HCT116 (cell line): ENCODE results near the gene BSN. TPM values are rescaled to one million over a fixed set of nuclear protein-coding genes. Genes with fewer than 3 reads are reported as not detected.

ENCODE experiments used
- ATAC-seq: fragments of 200-7000 bp; cut with Tn5 transposase; 2 replicates; pipeline ENCODE4 v1.9.1; 2020; ENCODE audit warnings: mild to moderate bottlenecking, moderate library complexity
- BruUV-seq: library from RNA; stranded (reverse); fragments of 400-500 nt; replicated peaks from 2 replicates; lab custom pipeline; 2021; lab: Mats Ljungman, UMichigan
- CTCF ChIA-PET: fragments of 300-600 bp; sonication (Branson Sonifier 250); formaldehyde crosslinking; loops from one replicate; lab custom pipeline; 2021; ENCODE audit warnings: antibody characterized with exemption; lab: Charles Lee
- POLR2A ChIA-PET: fragments of 300-600, 350-600 bp; sonication (Branson Sonifier 250); formaldehyde crosslinking; loops from one replicate; lab custom pipeline; 2021; ENCODE audit warnings: antibody characterized with exemption; lab: Charles Lee
- RAD21 ChIA-PET, 2 experiments: fragments of 300-600 bp; sonication (Branson Sonifier 250); formaldehyde crosslinking; loops; one replicate each; lab custom pipeline; 2023; ENCODE audit warnings: low total read pairs in 2 of 2; ENCODE audit not compliant: uncharacterized antibody in 2 of 2, unreplicated experiment in 2 of 2, low non-redundant PET in 1 of 2; lab: Charles Lee
- DNase-seq: peaks from one replicate; pipeline ENCODE4 v3.0.0-alpha.2; 2010; ENCODE audit warnings: low read depth, low spot score
- H2AFZ ChIP-seq: fragments of 200-600 bp; shearing (Covaris generic), sonication (generic); 2 replicates; pipeline ENCODE4 v1.6.1; 2017; ENCODE audit warnings: low read depth, mixed run types, mixed read lengths, antibody characterized with exemption, low read length; ENCODE audit not compliant: poor library complexity, severe bottlenecking
- H3K27ac ChIP-seq: 2 replicates; pipeline ENCODE4 v1.5.1; 2012; ENCODE audit warnings: low read depth, low read length
- H3K27me3 ChIP-seq: fragments of 200-600 bp; sonication (generic); 2 replicates; pipeline ENCODE4 v1.6.1; 2016; ENCODE audit warnings: mixed run types, low read length, mixed read lengths; ENCODE audit not compliant: insufficient read depth
- H3K36me3 ChIP-seq, 2 experiments: fragments of 200-500 bp in 1 of 2; fragments of 200-600 bp in 1 of 2; sonication (Bioruptor generic) in 1 of 2; sonication (generic) in 1 of 2; 2 replicates each; pipeline versions ENCODE4 v1.5.1 to v1.6.1; 2014 to 2016; ENCODE audit warnings: low read length in 2 of 2, inconsistent platforms in 1 of 2, mixed read lengths in 1 of 2, mixed run types in 1 of 2; ENCODE audit not compliant: insufficient read depth in 2 of 2, control insufficient read depth in 1 of 2
- H3K4me1 ChIP-seq, 2 experiments: fragments of 200-600 bp in 1 of 2; sonication (generic) in 1 of 2; 2 replicates each; pipeline versions ENCODE4 v1.5.1 to v1.6.1; 2012 to 2017; ENCODE audit warnings: low read length in 2 of 2, inconsistent platforms in 1 of 2, mild to moderate bottlenecking in 1 of 2, mixed read lengths in 1 of 2, mixed run types in 1 of 2, moderate library complexity in 1 of 2; ENCODE audit not compliant: insufficient read depth in 2 of 2, control insufficient read depth in 1 of 2
- H3K4me2 ChIP-seq: fragments of 200-600 bp; sonication (generic); 2 replicates; pipeline ENCODE4 v1.6.1; 2017; ENCODE audit warnings: mixed run types, low read length, mixed read lengths
- H3K4me3 ChIP-seq, 2 experiments: fragments of 200-600 bp in 1 of 2; sonication (generic) in 1 of 2; replicated peaks in 1 of 2; 2 replicates each; pipeline ENCODE4 v1.5.1; 2011 to 2016; ENCODE audit warnings: low read length in 2 of 2, control low read depth in 1 of 2, low read depth in 1 of 2, mild to moderate bottlenecking in 1 of 2, mixed read lengths in 1 of 2, mixed run types in 1 of 2
- H3K79me2 ChIP-seq: fragments of 200-600 bp; sonication (generic); 2 replicates; pipeline ENCODE4 v1.6.1; 2017; ENCODE audit warnings: mild to moderate bottlenecking, mixed run types, low read length, moderate library complexity, mixed read lengths; ENCODE audit not compliant: insufficient read depth
- H3K9ac ChIP-seq: fragments of 200-600 bp; sonication (generic); 2 replicates; pipeline ENCODE4 v1.6.1; 2016; ENCODE audit warnings: low read length, mixed read lengths
- H3K9me2 ChIP-seq: fragments of 200-600 bp; sonication (generic), shearing (Covaris generic); 2 replicates; pipeline ENCODE4 v1.6.1; 2017; ENCODE audit warnings: mixed run types, mild to moderate bottlenecking, moderate library complexity; ENCODE audit not compliant: insufficient read depth
- H3K9me3 ChIP-seq, 2 experiments: fragments of 200-500 bp in 1 of 2; fragments of 200-600 bp in 1 of 2; sonication (Bioruptor generic) in 1 of 2; sonication (generic) in 1 of 2; 2 replicates each; pipeline ENCODE4 v1.6.1; 2014 to 2017; ENCODE audit warnings: low read length in 2 of 2, mixed read lengths in 2 of 2, inconsistent platforms in 1 of 2, low read depth in 1 of 2, mild to moderate bottlenecking in 1 of 2, mixed run types in 1 of 2, moderate library complexity in 1 of 2; ENCODE audit not compliant: control insufficient read depth in 1 of 2, insufficient read depth in 1 of 2
- H4K20me1 ChIP-seq: fragments of 200-600 bp; sonication (generic), shearing (Covaris generic); 2 replicates; pipeline ENCODE4 v1.6.1; 2017; ENCODE audit warnings: mixed run types, mild to moderate bottlenecking, moderate library complexity; ENCODE audit not compliant: insufficient read depth
- CEBPB ChIP-seq: IDR thresholded peaks from 2 replicates; pipeline ENCODE4 v1.6.1; 2012; ENCODE audit warnings: low read depth
- ELF1 ChIP-seq: IDR thresholded peaks from 2 replicates; pipeline ENCODE4 v1.6.1; 2012; ENCODE audit warnings: low read depth, borderline replicate concordance
- JUND ChIP-seq: IDR thresholded peaks from 2 replicates; pipeline ENCODE4 v1.6.1; 2012
- SIN3A ChIP-seq: IDR thresholded peaks from 2 replicates; pipeline ENCODE4 v1.6.1; 2012; ENCODE audit warnings: low read depth
- SRF ChIP-seq: IDR thresholded peaks from 2 replicates; pipeline ENCODE4 v1.6.1; 2012; ENCODE audit warnings: low read depth
- ZNF274 ChIP-seq: fragments of 200-500 bp; sonication (Bioruptor generic); IDR thresholded peaks from 2 replicates; pipeline ENCODE4 v1.6.1; 2014; ENCODE audit warnings: mild to moderate bottlenecking, low read depth, low read length, inconsistent platforms
- intact Hi-C: fragments of 100-400 bp; cut with micrococcal nuclease; formaldehyde crosslinking; loops from 2 replicates; pipeline ENCODE4 v1.10.0; 2022
- total RNA-seq: library from RNA; stranded (reverse); gene quantifications from one replicate; pipeline ENCODE4 v1.2.1, GENCODE V29; 2021; ENCODE audit not compliant: unreplicated experiment
- TF ChIP-seq, protein P1 (sequence below): IDR thresholded peaks from 2 replicates; pipeline ENCODE4 v1.6.1; 2011; ENCODE audit warnings: mild to moderate bottlenecking, low read length, moderate library complexity; ENCODE audit not compliant: insufficient replicate concordance; ENCODE audit errors: extremely low read depth
- TF ChIP-seq, protein P2 (sequence below): IDR thresholded peaks from 2 replicates; pipeline ENCODE4 v1.6.1; 2012

The BSN gene
- total RNA-seq, 1 experiment from 2014 or later: 1.5 TPM

DNA sequence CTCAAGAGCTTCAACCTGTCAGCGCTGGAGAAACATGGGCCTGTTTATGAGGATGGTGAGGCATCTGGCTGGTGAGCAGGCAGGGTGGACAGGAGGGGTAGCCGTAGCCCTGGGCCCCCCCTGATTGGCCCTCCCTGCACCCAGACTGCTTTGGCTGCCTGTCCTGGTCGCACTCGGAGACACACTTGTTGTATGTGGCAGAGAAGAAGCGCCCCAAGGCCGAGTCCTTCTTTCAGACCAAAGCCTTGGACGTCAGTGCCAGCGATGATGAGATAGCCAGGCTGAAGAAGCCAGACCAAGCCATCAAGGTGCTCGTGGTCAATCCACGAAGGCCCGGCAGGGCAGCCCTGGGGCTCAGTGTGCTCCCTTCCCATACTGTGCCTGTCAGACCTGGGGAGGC lies 121.6 kb downstream of the BSN start:
- intact Hi-C loops: no loop called here
- no TSS peak for BruUV-seq
- no peak overlapping the region for H3K4me3 ChIP-seq
- CTCF ChIA-PET: interaction anchor here (1.1 kb wide), 1 partner anchor 136 kb away, joined by 5 read pairs; no protein-coding TSS in a partner anchor
- no peak for TF ChIP-seq ELF1
- TF ChIP-seq JUND: no peak
- TF ChIP-seq CEBPB: no peak
- no peak for TF ChIP-seq ZNF274
- no peak for TF ChIP-seq SIN3A
- TF ChIP-seq, all 23 proteins: peak for 0
- Histone ChIP-seq H3K36me3 (peaks cover 24 to 52% of the 10 kb centered on the region in 2 experiments; a peak in 3 of 4 replicates), H4K20me1 (no peaks in the 10 kb centered on the region), H3K9me2 (no peaks in the 10 kb centered on the region), H3K27me3 (no peaks in the 10 kb centered on the region), H3K9me3 (no peaks in the 10 kb centered on the region), H3K4me2 (no peak overlapping the region; the same call in 1 of the 2 replicates), H3K9ac (no peak overlapping the region), H3K27ac (no peak overlapping the region), H2AFZ (no peak overlapping the region), H3K79me2 (peaks cover 28% of the 10 kb centered on the region), H3K4me1 (peaks cover 10 to 32% of the 10 kb centered on the region in 2 experiments; a peak in 3 of 4 replicates)
- RAD21 ChIA-PET: no interaction called here
- no peak for ATAC-seq
- POLR2A ChIA-PET: no interaction called here
- DNase-seq: no peak

DNA sequence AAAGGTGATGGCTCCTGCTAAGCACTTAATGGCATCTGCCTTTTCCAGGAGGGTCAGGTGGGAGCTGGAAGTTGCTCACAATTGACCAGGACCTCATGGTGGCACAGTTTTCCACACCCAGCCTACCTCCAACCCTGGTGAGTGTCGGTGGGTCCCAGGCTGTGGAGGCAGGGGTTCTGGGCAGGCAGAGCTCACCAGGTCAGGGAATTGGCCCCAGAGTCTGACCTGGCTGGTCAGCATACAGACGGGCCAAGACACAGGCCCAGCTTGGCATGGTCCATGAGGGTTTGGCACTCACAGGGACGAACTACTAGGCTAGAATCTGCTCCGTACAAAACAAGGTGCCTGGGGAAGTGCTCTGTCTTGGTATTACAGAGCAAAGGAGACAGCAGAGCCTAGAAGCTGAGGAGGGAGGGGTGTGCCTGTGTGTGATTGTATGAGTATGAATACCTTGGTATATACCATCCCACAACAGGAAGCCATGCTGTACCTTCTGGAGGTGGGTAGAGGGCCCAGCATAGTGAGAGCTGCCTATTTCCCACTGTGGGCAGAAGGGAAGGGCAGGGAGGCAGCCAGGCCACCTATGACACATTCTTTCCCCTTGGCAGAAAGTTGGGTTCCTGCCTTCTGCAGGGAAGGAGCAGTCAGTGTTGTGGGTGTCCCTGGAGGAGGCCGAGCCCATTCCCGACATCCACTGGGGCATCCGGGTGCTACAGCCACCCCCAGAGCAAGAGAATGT lies 126.4 kb downstream of the BSN start:
- Histone ChIP-seq H3K79me2 (peaks cover 13% of the 10 kb centered on the region; the same call in 1 of the 2 replicates), H3K4me3 (no peak overlapping the region), H3K4me1 (peaks cover 0 to under 1% of the 10 kb centered on the region in 2 experiments; a peak in 1 of 4 replicates), H3K9me2 (no peaks in the 10 kb centered on the region), H3K27ac (no peak overlapping the region), H3K36me3 (peaks cover 31 to 70% of the 10 kb centered on the region in 2 experiments; a peak in 3 of 4 replicates), H3K4me2 (no peak overlapping the region), H4K20me1 (no peaks in the 10 kb centered on the region), H3K27me3 (no peaks in the 10 kb centered on the region), H3K9ac (no peak overlapping the region), H3K9me3 (no peaks in the 10 kb centered on the region), H2AFZ (no peak overlapping the region)
- no TSS peak for BruUV-seq
- no peak for ATAC-seq
- intact Hi-C loops: no loop called here
- CTCF ChIA-PET: interaction anchor here (1.4 kb wide), 1 partner anchor 141 kb away, joined by 5 read pairs; no protein-coding TSS in a partner anchor
- RAD21 ChIA-PET: no interaction called here
- TF ChIP-seq SRF: no peak
- TF ChIP-seq, protein P1, sequence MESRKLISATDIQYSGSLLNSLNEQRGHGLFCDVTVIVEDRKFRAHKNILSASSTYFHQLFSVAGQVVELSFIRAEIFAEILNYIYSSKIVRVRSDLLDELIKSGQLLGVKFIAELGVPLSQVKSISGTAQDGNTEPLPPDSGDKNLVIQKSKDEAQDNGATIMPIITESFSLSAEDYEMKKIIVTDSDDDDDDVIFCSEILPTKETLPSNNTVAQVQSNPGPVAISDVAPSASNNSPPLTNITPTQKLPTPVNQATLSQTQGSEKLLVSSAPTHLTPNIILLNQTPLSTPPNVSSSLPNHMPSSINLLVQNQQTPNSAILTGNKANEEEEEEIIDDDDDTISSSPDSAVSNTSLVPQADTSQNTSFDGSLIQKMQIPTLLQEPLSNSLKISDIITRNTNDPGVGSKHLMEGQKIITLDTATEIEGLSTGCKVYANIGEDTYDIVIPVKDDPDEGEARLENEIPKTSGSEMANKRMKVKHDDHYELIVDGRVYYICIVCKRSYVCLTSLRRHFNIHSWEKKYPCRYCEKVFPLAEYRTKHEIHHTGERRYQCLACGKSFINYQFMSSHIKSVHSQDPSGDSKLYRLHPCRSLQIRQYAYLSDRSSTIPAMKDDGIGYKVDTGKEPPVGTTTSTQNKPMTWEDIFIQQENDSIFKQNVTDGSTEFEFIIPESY: no peak
- TF ChIP-seq, protein P2, sequence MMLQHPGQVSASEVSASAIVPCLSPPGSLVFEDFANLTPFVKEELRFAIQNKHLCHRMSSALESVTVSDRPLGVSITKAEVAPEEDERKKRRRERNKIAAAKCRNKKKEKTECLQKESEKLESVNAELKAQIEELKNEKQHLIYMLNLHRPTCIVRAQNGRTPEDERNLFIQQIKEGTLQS: no peak
- POLR2A ChIA-PET: no interaction called here
- DNase-seq: no peak
